ES-I3 (cell line): ENCODE results near the gene DSCAML1.

Experiments
- H3K36me3 ChIP-seq: 2 replicates; pipeline ENCODE4 v1.6.1; 2013; ENCODE audit warnings: mild to moderate bottlenecking, low read length, control low read depth, moderate library complexity; ENCODE audit not compliant: insufficient read depth
- H3K4me1 ChIP-seq: 2 replicates; pipeline ENCODE4 v1.6.1; 2013; ENCODE audit warnings: mild to moderate bottlenecking, control low read depth, low read length; ENCODE audit not compliant: insufficient read depth
- H3K9ac ChIP-seq: 2 replicates; pipeline ENCODE4 v1.6.1; 2013; ENCODE audit warnings: low read depth, mild to moderate bottlenecking, low read length, moderate library complexity
- H3K9me3 ChIP-seq: 2 replicates; pipeline ENCODE4 v1.6.1; 2013; ENCODE audit warnings: mild to moderate bottlenecking, low read length, moderate library complexity; ENCODE audit not compliant: control insufficient read depth, insufficient read depth

DSCAML1 gene

DNA sequence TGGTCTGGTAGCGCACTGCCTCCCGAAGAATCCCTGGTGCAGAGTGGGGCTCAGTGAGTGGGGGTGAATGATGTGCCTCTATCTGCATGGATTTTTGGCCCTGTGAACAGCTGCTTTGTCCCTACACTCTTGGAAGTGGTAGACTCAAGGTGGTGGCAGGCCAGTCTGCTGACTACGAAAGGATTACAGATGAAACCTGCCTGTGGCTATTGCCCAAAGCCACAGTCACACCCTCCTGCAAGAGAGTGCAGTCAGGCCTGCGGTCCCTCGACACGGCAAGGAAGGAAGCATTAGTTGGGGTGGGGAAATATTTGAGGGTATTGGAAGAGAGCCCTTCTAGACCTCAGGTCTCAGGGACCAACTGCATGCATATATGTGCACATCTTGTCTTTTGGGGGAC is 63.7 kb downstream of the DSCAML1 start:
- Histone ChIP-seq H3K9me3 (no peaks in the 10 kb centered on the region), H3K9ac (no peak overlapping the region), H3K36me3 (no peaks in the 10 kb centered on the region), H3K4me1 (peaks cover 20% of the 10 kb centered on the region)

DNA sequence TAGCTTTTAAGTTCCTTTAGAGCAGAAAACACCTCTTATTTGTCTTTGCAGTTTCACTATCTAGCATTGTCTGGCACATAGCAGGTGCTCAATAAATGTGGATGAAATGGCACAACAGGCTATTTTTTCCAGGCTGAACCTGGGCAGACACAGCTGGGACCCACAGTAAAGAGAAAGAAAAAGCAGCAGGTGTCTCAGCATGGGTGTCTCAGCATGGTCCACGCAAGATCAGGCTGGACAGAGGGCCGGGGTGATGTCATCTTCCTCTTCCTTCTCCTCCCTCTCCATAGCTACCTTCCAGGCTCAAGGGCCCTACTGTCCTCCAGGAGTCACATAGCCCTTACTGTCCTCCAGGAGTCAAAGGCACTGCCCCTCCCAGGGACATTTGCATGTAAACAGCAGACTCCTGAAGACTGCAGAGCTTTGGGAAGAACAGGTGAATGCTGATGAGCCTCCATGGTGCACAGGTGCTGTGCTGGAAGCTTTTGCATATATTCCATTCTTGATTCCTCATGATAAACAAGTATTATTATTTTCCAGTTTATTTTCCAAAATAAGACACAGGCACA is 65.2 kb downstream of the DSCAML1 start:
- Histone ChIP-seq H3K9ac (no peak overlapping the region), H3K9me3 (no peaks in the 10 kb centered on the region), H3K4me1 (peaks cover 20% of the 10 kb centered on the region), H3K36me3 (no peaks in the 10 kb centered on the region)

- H3K9me3 ChIP-seq = no peaks in the 10 kb centered on the region
- H3K36me3 ChIP-seq = no peaks in the 10 kb centered on the region
- peaks cover 20% of the 10 kb centered on the region for H3K4me1 ChIP-seq
- H3K9ac ChIP-seq = no peak overlapping the region
These were observed 66.7 kb downstream of the DSCAML1 start for GRCh38 chr11:117730208-117730800.

GRCh38 chr11:117725048-117725734 is 71.8 kb downstream of the DSCAML1 start:
- Histone ChIP-seq H3K36me3 (no peaks in the 10 kb centered on the region), H3K4me1 (peaks cover 25% of the 10 kb centered on the region), H3K9me3 (no peaks in the 10 kb centered on the region), H3K9ac (no peak overlapping the region)

DNA sequence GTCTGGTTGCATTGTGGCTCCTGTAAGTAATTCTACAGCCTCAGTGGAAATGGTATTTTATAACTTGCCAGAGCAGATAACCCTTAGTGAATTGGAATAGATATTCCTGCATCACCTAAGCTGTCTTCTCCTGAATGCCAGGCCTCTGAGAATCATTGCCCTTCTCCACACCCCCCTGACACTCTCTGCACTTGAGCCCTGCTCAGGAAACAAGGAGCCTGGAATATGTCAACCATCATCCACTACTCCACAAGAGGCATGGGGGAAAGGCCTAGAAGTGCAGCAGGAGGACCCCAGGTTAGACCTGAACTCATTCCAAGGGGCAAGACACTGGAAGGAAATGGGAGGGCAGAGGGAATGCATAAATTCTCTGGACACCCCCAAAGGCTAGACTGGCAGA is 72.4 kb downstream of the DSCAML1 start:
- peaks cover 25% of the 10 kb centered on the region for H3K4me1 ChIP-seq
- no peak overlapping the region for H3K9ac ChIP-seq
- no peaks in the 10 kb centered on the region for H3K36me3 ChIP-seq
- H3K9me3 ChIP-seq = no peaks in the 10 kb centered on the region

DNA sequence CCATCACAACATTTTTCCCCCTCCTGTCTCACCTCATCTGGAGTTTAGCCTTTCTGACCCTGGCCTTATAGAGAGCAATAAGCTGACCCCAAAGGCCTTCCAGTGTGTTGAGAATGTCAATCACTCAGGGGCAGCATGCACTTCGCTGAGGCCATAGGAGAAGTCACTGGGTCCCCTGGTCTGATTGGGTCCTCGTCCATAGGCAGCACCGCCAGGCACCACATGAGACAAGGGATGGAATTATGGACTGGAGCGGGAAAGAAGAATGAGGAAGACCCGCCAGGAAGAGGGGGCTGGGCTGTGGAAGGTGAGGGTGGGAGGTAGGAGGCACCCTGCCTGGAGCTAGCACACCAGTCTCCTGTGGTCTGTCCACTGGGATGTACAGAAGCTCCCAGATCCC is 72.9 kb downstream of the DSCAML1 start:
- Histone ChIP-seq H3K36me3 (no peaks in the 10 kb centered on the region), H3K9me3 (no peaks in the 10 kb centered on the region), H3K4me1 (peaks cover 25% of the 10 kb centered on the region), H3K9ac (no peak overlapping the region)

DNA sequence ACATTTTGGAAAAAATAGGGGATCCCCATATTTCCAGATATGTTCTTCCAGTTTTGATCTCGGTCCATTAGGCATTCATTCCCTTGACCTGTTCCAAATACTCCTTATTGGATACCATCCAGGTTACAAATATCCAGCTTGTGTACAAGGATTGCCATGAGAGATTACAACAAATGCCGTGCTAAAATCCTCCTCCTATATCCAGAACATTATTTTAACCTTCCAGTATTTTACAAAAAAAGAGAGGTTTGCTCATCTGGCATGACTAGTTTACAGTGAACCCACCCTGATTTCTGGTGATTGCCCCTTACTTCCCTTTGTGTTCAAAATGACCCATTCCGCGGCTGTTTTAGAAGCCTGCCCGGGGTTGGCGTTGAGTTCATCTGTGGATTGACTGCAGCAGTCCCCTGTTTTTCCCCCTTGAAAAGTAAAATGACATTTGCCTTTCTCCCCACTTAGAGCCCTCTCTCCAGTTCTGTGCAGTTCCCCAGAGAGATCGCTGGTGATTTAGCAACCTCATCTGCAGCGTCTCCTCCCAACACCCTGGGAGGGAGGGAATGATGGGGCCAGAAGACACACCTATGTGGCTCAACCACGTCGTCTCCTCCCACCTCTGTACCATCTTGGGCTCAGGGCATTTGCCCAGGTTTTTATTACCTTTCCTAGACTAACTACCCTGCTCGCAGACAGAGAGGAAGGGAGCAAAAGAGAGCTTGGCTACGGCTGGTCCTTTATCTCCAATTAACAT is 73.6 kb downstream of the DSCAML1 start:
- no peaks in the 10 kb centered on the region for H3K9me3 ChIP-seq
- no peak overlapping the region for H3K9ac ChIP-seq
- no peaks in the 10 kb centered on the region for H3K36me3 ChIP-seq
- H3K4me1 ChIP-seq = peaks cover 31% of the 10 kb centered on the region

DNA sequence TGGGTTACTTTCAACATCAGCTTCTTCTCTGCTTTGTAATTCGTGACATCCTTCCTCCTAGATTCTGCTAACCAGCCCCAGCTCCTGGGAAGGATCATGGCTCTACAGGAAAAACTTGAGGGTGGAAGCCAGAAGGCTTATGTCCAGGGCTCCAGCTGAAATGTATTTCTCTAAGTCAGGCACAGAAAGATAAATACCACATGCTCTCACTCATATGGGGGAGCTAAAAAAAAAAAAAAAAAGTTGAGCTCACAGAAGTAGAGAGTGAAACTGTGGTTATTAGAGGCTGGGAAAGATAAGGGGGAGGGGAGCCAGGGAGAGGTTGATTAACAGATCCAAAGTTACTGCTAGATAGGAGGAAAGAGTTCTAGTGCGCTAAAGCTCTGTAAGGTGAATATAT is 74.9 kb downstream of the DSCAML1 start:
- no peaks in the 10 kb centered on the region for H3K36me3 ChIP-seq
- H3K4me1 ChIP-seq = peaks cover 31% of the 10 kb centered on the region

DNA sequence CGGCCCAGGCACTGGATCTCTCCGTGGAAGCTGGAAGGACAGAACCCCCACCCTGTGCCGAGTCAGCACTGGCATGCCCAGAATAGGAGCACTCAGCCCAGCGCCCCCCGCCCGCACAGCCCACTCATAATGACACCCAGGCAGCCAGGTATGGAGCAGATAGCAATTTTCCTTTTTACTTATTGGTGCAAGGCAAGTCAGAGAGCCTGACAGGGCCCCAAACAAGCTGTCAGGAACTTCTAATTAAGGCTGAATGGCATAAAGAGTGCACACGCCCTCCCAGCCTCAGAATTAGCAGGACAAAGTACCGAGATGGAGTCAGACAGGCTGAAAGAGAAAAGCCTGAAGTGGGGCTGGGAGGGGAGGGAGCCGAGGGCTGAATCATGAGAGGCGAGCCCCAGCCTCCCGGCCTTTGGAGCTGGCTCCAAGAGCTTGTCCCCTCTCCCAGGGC is 76.9 kb downstream of the DSCAML1 start:
- no peaks in the 10 kb centered on the region for H3K9me3 ChIP-seq
- no peaks in the 10 kb centered on the region for H3K36me3 ChIP-seq
- H3K9ac ChIP-seq = no peak overlapping the region
- H3K4me1 ChIP-seq = peaks cover 36% of the 10 kb centered on the region

More for the DNA sequence above, 74.9 kb downstream of the DSCAML1 start:
- Histone ChIP-seq H3K9me3 (no peaks in the 10 kb centered on the region), H3K9ac (no peak overlapping the region)

- Histone ChIP-seq H3K9ac (no peak overlapping the region), H3K9me3 (no peaks in the 10 kb centered on the region), H3K4me1 (peaks cover 35% of the 10 kb centered on the region), H3K36me3 (no peaks in the 10 kb centered on the region)
These were observed 77.5 kb downstream of the DSCAML1 start for GRCh38 chr11:117719480-117719879.

DNA sequence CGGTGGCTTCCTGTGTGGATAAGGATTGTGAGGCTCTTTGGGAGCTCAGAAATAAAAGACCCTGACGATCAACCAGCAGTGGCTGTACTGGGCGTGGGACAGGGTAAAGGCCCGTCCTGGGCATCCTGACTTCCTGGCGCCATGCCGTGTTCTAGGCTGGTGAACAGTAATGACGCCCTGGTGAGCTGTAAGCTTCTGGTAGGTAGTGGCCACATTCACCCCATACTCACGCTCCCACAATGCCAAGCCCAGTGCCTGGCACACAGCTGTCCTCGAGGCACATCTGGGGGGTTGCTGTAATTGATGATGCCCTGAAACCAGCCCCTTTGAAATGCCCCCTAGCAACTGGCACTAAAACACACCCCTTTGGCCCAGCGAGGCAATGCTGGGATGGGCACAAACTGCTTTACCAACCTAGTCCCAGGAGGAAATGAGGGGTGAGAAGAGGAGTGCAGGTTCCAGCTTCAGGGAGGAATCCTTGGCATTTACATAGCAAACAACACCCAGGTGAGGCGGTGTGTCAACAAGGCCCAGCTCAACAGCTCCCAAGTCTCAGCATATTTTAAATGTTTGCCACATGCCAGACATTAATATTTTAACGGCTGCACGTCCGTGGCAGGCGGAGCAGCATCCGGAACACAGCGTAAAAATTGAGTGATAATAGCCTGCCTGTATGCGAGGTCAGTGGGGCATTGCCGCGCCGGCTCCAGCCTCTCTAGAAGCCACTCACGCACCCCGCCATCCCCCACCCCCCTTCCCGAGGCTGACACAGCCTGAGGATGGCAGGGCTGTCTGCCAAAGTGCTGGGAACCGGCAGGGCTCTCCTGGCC is 79.3 kb downstream of the DSCAML1 start:
- H3K9me3 ChIP-seq = no peaks in the 10 kb centered on the region
- no peak overlapping the region for H3K9ac ChIP-seq
- H3K4me1 ChIP-seq = peaks cover 21% of the 10 kb centered on the region
- no peaks in the 10 kb centered on the region for H3K36me3 ChIP-seq

GRCh38 chr11:117716521-117717440 is 80.2 kb downstream of the DSCAML1 start:
- Histone ChIP-seq H3K9me3 (no peaks in the 10 kb centered on the region), H3K36me3 (no peaks in the 10 kb centered on the region), H3K4me1 (peaks cover 18% of the 10 kb centered on the region)

DNA sequence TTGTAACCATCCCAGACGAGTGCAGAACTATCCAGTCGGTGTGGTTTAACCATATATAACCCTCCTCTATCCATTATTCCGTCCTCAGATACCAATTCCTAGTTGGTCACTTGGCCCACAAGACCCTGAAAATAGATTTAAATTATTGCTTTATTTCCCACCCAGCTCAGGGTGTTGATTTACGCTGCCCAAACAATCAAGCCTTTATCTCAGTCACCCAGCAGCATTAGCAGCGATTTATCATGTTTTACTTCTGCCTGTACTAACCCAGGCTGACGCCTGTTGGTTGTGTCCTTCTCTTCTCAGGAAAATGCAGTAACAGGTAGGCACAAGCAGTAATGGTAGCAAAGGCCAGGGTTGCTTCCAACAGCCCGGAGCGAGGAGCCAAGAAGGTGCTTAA is 81.2 kb downstream of the DSCAML1 start:
- no peaks in the 10 kb centered on the region for H3K36me3 ChIP-seq
- peaks cover 18% of the 10 kb centered on the region for H3K4me1 ChIP-seq
- no peaks in the 10 kb centered on the region for H3K9me3 ChIP-seq
- no peak overlapping the region for H3K9ac ChIP-seq

More at GRCh38 chr11:117716521-117717440, 80.2 kb downstream of the DSCAML1 start:
- H3K9ac ChIP-seq = no peak overlapping the region
